Lung (tissue), 12 donors: Measurements from ENCODE around the gene DNLZ. TPM values are rescaled to one million over a fixed set of nuclear protein-coding genes. Genes with fewer than 3 reads are reported as not detected.

Source experiments
- ATAC-seq: fragments of 200-7000 bp; cut with Tn5 transposase; one replicate; pipeline ENCODE4 v1.9.1; 2020; ENCODE audit warnings: moderate number of reproducible peaks; ENCODE audit not compliant: insufficient read depth, low FRiP score
- DNase-seq, 3 donors: peaks; one replicate each; pipeline ENCODE4 v3.0.0-alpha.2; 2013 to 2017
- H3K27ac ChIP-seq, 2 donors: one replicate each; pipeline ENCODE4 v1.5.1; 2013; ENCODE audit warnings: mild to moderate bottlenecking in 2 of 2, moderate library complexity in 2 of 2, control low read depth in 1 of 2, inconsistent platforms in 1 of 2, low read depth in 1 of 2, low read length in 1 of 2
- H3K27me3 ChIP-seq, 3 donors: one replicate each; pipeline ENCODE4 v1.5.1; 2013; ENCODE audit warnings: low read length in 2 of 3; ENCODE audit not compliant: control insufficient read depth in 3 of 3, insufficient read depth in 3 of 3
- H3K36me3 ChIP-seq, 4 donors: one replicate each; pipeline ENCODE4 v1.5.1; 2013; ENCODE audit warnings: low read length in 4 of 4, mild to moderate bottlenecking in 1 of 4, moderate library complexity in 1 of 4; ENCODE audit not compliant: control insufficient read depth in 4 of 4, insufficient read depth in 4 of 4
- H3K4me1 ChIP-seq, 5 donors: one replicate each; pipeline ENCODE4 v1.5.1; 2013; ENCODE audit warnings: low read length in 5 of 5, mild to moderate bottlenecking in 2 of 5, moderate library complexity in 1 of 5; ENCODE audit not compliant: control insufficient read depth in 5 of 5, insufficient read depth in 5 of 5
- H3K4me3 ChIP-seq: one replicate; pipeline ENCODE4 v1.5.1; 2013; ENCODE audit warnings: mild to moderate bottlenecking, control low read depth, moderate library complexity
- H3K9ac ChIP-seq, 2 donors: one replicate each; pipeline ENCODE4 v1.5.1; 2013; ENCODE audit warnings: low read length in 2 of 2, control low read depth in 1 of 2; ENCODE audit not compliant: insufficient read depth in 1 of 2
- H3K9me3 ChIP-seq, 4 donors: one replicate each; pipeline ENCODE4 v1.5.1; 2013; ENCODE audit warnings: low read length in 3 of 4, mild to moderate bottlenecking in 1 of 4, moderate library complexity in 1 of 4; ENCODE audit not compliant: control insufficient read depth in 4 of 4, insufficient read depth in 3 of 4
- WGBS, 2 donors: extraction: QIAGEN DNeasy Blood & Tissue Kit; methylation state at CpG; one replicate each; pipeline ENCODE4 v1.1.7; 2013; 5-methylcytosine and 5-hydroxymethylcytosine counted together
- polyA plus RNA-seq, 2 donors: library from polyadenylated mRNA; stranded (reverse); fragments of 200-250 nt; gene quantifications; one replicate each; pipeline ENCODE4 v1.2.1, GENCODE V29; 2013
- total RNA-seq, 2 donors: library from RNA; depleted of rRNA in 1 of 2; stranded (reverse); fragments of >200 nt in 1 of 2; gene quantifications; one replicate each; pipeline ENCODE4 v1.2.1, GENCODE V29; 2014 to 2021
- TF ChIP-seq, protein P1 (sequence below): IDR thresholded peaks from 2 replicates; pipeline ENCODE4 v1.5.1; 2012; ENCODE audit warnings: mild to moderate bottlenecking; ENCODE audit errors: control extremely low read depth, extremely low read depth
- donor health status: control.
- donor health status: control.
- donor health status: Bipolar disorder and iron deficiency.
- donor health status: healthy.
- donor health status: DM: yes; HTN: yes; CAD: no.

DNLZ gene
- total and polyA plus RNA-seq, 4 donors: 7.7 to 34.3 (median 16.8) TPM

DNA sequence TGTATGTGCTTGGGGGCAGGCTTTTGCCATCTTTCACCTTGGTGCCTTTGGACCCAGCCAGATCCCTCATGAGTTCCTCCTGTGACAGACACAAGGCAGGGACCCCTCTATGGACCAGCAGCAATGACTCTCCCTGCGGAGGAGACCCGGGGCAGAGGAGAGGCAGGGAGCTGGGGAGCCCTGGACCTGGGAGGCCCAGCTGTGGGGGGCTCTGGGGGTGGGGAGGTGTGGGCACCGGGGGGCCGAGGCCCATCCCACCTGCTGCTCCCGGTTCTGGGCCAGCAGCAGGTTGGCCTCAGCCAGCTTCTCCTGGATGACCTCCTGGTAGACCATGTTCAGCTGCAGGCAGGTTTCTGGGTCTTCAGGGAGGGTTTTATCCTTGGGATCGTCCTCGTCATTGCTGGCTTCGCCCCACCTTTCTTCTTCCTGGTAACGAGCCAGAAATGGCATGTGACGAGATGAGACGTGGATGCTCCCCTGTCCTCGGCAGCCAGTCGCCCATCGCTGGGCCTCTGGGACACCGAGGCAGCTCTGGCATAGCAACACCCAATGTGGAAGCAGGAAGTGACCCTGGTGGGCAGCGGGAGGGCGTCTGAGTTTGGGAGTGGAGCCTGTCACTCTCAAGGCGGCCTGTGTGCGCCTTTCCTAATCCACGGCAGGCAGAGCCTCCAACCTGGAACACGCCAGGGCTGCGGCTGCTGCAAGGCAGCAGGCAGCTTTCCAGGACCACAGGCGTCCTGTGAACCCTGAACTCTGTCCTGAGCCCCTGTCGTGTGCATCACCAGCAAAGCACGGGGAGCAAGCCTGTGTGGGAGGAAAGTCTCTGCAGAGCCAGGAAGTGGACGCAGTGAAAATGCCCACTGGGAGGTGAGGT lies 32.0 kb upstream of the DNLZ start:
- Histone ChIP-seq H3K27ac (no peak overlapping the region), H3K4me1 (peaks cover 0 to 15% (median 8%) of the 10 kb centered on the region in 5 donors), H3K4me3 (no peak overlapping the region), H3K9me3 (no peaks in the 10 kb centered on the region), H3K27me3 (no peaks in the 10 kb centered on the region), H3K36me3 (peaks cover 5 to 57% (median 15%) of the 10 kb centered on the region in 4 donors), H3K9ac (no peak overlapping the region)
- ATAC-seq (no peak), DNase-seq (no peak)
- TF ChIP-seq, protein P1, sequence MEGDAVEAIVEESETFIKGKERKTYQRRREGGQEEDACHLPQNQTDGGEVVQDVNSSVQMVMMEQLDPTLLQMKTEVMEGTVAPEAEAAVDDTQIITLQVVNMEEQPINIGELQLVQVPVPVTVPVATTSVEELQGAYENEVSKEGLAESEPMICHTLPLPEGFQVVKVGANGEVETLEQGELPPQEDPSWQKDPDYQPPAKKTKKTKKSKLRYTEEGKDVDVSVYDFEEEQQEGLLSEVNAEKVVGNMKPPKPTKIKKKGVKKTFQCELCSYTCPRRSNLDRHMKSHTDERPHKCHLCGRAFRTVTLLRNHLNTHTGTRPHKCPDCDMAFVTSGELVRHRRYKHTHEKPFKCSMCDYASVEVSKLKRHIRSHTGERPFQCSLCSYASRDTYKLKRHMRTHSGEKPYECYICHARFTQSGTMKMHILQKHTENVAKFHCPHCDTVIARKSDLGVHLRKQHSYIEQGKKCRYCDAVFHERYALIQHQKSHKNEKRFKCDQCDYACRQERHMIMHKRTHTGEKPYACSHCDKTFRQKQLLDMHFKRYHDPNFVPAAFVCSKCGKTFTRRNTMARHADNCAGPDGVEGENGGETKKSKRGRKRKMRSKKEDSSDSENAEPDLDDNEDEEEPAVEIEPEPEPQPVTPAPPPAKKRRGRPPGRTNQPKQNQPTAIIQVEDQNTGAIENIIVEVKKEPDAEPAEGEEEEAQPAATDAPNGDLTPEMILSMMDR: no peak
- 88 to 97% methylated on average over 25 to 26 of the region's 26 CpGs for whole genome bisulfite sequencing, 2 donors

DNA sequence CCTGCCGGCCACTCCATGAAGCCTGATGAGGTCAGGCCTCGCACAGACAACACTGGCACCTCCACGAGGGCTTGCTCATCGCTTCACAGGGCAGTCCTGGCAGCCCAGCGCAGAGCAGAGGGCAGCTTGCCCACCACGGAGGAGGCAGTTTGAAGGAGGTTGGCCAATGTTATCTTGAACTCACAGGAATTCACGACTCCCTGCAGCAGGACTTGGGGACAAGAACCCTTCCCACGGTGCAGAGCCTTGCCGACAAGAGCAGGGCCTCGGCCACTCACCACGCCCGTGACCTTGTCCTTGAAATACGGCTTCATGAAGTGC lies 31.4 kb upstream of the DNLZ start:
- DNase-seq: no peak
- peaks cover 0 to 11% (median 6%) of the 10 kb centered on the region in 5 donors for H3K4me1 ChIP-seq
- WGBS, 2 donors: 94% methylated on average over 13 of the region's 13 CpGs
- H3K36me3 ChIP-seq: peaks cover 5 to 58% (median 15%) of the 10 kb centered on the region in 4 donors
- H3K9ac ChIP-seq: no peak overlapping the region
- no peak for ATAC-seq
- H3K4me3 ChIP-seq: no peak overlapping the region
- H3K27ac ChIP-seq: no peak overlapping the region
- TF ChIP-seq, protein P1: no peak
- no peaks in the 10 kb centered on the region for H3K27me3 ChIP-seq
- H3K9me3 ChIP-seq: no peaks in the 10 kb centered on the region

DNA sequence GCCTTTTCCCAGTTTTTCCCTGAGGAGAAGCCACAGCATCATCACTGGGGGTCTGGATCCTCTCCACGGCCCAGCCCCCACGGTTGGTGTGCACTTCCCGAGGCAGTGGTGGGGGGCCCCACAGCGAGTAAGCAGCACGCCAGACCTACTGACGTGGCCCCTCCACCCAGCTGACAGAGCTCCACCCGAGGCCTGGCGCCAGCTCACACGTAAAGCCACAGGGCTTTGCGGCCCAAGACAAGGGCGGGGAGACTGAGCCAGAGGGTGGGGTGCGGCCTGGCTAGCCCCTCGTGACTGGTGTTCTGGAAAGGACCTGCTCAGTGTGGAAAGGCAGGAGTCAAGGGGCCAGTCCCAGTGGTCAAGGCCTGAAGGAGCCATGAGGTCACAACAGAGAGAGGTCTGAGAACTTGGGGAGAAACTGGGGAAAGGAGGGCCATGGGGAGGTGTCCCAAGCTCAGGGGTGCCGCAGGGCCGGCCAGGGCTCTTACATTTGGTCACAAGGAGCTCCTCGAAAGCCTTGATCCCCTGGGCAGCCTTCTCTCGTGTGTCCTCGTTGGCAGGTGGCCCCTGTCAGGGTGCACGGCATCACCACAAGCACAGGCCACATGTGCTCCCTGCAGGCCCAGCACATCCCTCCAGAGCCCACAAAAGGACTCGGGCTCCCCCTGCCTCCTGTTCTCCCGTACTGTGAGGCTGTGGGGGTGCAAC lies 30.9 kb upstream of the DNLZ start:
- ATAC-seq (no peak), DNase-seq (no peak)
- TF ChIP-seq, protein P1: no peak

More for the DNA sequence above, 30.9 kb upstream of the DNLZ start:
- Histone ChIP-seq H3K9ac (no peak overlapping the region), H3K4me3 (no peak overlapping the region), H3K27me3 (no peaks in the 10 kb centered on the region), H3K36me3 (peaks cover 5 to 63% (median 15%) of the 10 kb centered on the region in 4 donors), H3K4me1 (peaks cover 0 to 11% (median 6%) of the 10 kb centered on the region in 5 donors), H3K27ac (no peak overlapping the region), H3K9me3 (no peaks in the 10 kb centered on the region)
- WGBS, 2 donors: 95 to 98% methylated on average over 18 to 21 of the region's 21 CpGs
